ENCODE measurements around the gene TNC. TPM values are rescaled to one million over a fixed set of nuclear protein-coding genes. Genes with fewer than 3 reads are reported as not detected.

The TNC gene
- total RNA-seq, 1 experiment from 2014 or later = 29.6 TPM

DNA sequence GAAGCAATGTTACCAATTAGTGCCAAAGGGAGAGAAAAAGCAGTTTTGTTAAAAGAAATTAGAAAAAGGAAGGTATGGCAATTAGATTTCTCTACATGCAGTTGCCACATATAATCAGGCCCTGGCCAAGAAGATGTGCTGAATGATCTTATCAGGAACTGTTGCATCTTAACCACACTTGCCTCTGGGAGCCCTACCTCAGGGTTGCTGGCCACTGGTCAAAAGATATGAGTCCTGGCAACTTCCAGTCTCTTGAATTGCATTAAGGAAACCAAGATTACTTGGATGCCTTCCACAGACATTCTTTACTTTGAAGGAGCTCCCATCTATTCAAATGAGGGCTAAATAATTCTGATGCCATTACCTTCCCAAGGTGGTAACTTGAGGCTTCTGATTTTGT lies 60.4 kb downstream of the TNC start:
- DNase-seq (ENCODE audit: low read depth) = no peak

DNA sequence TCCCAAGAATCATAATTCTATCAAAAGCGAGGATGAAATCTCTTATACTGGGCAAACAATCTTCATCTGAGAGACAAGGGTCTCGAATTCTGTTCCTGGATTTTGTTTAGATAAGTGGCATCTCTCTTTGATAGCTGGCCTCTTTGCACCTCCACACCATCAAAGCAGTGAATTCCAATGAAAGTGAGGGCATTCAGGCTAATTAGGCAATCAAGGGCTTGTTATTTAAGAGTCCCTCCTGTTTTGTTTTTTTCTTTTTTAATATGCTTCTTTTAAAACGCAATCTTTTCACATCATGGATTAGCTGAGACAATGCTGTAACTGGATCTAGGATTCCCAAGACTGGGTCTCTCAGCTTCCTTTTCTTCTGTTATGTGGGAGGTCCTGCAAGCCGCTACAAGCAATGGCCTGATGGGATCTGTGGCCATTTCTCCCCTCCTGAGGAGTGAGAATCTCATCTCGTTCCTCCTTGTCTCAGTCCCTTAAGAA lies 67.9 kb downstream of the TNC start:
- no peak for DNase-seq (ENCODE audit: low read depth)

DNA sequence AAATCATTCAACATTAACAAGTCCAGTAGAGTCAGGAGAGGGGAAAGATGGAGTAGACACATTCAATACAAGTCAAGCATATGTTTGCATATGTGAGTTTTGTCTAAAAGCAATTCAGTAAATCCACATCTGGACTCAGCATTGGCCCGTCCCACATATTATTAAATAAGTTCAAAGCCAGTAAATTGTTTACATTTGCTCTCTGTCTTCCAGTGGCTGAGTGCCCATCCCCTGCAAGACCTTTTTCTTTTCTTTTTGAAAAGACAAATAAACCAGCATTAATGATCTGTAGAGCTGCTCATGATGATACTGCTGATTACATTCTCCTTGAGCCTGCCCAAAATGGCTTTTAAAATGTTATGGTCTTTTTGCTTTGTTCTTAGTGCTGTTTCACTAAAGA lies 71.1 kb downstream of the TNC start:
- DNase-seq (ENCODE audit: low read depth) = no peak

DNA sequence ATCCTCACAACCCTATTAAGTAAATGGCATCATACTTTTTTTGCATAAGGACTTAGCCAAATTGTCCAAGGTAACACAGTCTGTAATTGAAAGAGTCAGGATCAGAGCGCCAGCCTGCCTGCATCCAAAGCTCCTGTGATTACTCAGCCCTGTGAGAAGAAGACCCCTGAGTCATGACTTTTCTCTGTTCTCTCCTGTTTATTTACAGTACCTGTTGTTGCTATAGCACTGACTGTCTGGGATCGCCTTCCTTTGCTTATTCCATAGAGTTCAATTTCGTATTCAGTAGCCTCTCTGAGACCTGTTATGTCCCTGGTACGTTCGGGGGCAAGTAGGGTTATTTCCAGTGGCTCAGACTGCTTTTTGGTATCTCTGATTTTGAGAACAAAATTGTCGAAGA lies 71.8 kb downstream of the TNC start:
- no peak for DNase-seq (ENCODE audit: low read depth)

- no peak for DNase-seq (ENCODE audit: low read depth)
Observed at GRCh38 chr9:115043632-115044031, 74.3 kb downstream of the TNC start.

DNA sequence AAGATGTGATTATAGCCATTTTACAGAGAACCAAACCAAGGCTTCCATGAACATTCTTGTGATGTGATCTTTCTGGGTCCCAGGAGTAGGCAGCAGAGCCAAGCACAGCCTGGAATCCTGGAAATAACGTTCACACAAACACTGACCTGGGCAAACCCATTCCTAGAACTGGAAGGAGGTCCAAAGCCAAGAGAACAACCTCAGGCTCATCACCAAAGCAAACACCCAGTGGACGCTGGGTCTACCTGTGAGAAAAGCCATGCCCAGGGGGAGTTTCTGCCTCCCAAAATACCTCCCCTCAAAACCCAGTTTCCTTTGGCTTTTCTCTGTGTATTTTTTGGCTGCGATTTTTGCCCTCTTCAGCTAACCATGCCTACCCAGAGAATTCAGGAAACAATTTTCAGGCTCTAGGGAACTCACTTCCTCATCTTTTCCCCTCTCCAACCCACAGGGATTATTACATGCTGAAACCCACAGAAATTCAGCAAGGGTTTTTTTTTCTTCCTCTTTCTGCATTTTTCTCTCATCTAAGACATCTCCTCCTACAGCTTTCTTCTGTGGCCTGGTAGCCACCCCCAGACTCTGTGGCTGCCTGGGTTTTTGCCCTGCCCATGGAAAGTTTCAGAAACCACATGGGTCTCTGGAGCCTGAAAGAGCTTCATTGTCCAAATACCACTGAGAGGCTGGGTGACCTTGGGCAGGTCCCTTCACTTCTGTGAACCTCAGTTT lies 75.0 kb downstream of the TNC start:
- DNase-seq (ENCODE audit: low read depth) = no peak

GRCh38 chr9:115039516-115040120 lies 78.3 kb downstream of the TNC start:
- no peak for DNase-seq (ENCODE audit: low read depth)

DNA sequence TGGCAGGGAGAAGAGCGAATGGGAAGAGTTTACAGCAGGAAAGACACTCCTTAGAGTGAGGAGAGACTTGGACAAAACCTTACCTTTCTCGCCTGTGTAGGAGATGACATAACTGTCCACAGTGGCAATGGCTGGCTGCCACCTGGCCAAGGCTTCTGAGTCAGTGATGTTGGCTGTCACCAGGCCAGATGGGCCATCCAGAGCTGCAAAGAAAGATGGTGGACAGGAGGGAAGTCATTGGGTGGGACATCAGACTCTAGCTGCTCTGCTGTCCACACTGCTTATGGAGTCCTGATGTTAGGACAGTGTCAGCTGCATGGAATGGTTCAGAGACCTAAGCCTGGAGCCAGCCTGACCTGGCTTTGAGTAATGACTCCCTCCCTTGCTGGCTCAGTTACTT lies 79.8 kb downstream of the TNC start:
- no peak for DNase-seq (ENCODE audit: low read depth)

- no peak for DNase-seq (ENCODE audit: low read depth)
Observed at GRCh38 chr9:115036691-115037090, 81.3 kb downstream of the TNC start.

DNA sequence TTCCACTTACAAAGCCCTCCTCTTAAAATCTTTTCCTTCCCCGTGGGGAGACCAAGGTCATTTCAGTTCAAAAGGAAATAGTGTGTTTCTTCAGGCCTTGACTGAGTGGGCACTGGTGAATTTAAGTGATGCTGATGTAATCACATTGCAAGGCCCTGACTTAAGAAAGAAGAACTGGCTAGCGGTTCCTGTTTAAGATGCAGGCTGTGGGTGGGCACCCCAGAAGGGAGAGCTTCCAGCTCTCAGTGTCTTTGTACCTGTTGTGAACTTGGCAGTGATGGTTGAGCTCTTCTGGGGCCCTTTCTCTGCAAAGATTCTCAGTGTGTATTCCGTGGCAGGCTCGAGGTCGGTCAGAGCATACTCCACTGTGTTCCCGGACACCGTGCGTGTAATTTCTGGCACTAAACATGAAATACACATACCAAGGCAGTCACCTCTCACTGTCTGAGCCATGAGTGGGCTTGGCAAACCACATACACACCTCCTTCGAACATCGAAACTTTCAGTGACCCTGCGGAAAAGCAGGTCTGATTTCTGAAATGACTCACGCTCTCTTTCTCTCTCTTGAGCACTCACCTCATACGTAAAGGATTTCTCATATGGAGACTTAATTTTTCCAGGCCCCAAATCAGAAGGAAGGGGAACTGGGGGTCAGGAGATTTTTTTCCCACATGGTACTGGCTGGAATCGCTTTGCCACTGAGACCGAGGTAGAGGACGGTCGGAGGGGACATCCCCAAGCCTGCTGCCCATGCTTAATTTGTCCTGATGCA lies 81.9 kb downstream of the TNC start:
- no peak for DNase-seq (ENCODE audit: low read depth)

- peak; percentile 65 for DNase-seq (ENCODE audit: low read depth)
Observed at GRCh38 chr9:115034801-115035200, 83.2 kb downstream of the TNC start.

GRCh38 chr9:115033800-115034199 lies 84.2 kb downstream of the TNC start:
- DNase-seq (ENCODE audit: low read depth) = no peak

GRCh38 chr9:115032296-115032695 lies 85.7 kb downstream of the TNC start:
- no peak for DNase-seq (ENCODE audit: low read depth)

GRCh38 chr9:115030006-115030405 lies 88.0 kb downstream of the TNC start:
- no peak for DNase-seq (ENCODE audit: low read depth)

DNA sequence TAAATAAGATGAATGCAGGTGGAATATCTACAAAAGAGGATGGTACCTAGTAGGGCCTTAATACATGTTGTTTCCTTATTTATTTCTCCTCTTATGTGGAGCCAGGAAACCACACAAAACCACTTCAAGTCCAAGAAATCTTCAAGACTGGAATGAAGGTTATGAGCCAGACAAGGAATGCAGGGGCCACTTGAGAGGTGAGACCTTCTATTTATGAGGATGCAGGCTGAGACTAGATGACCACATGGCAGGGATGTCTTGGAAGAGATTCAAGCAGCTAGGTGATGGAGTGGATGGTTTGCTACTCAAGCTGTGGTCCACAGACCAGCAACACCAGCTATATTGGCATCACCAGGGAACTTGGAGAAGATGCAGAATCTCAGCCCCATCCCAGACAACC lies 92.2 kb downstream of the TNC start:
- no peak for DNase-seq (ENCODE audit: low read depth)

DNA sequence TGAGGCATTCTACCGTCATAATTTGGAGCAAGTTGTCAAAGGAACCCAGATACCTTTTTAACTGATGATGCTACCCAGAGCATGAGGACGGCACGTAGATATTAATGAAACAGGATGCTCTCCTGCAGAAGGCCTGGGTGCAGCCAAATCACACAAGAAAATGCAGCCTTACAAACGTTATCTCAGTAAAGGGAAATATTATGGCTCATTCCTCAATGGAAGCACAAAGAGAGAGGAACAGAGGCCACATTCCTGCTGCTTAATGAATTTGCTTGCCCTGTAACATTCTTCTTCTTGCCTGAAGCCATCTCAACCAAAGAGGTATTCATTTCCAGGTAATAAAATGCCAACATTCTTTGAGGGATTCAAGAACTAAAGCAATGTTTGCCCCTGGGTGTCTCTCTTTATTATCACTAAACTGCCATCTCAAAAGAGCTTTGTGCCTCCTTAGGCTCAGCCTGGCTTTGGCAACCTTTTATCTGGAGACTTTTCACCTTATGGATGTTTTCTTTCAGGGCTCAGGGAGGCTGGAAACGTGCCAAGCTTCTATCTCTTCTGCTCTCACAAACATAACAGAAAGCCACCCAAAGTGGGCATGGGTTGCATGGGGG lies 92.9 kb downstream of the TNC start:
- no peak for DNase-seq (ENCODE audit: low read depth)

DNA sequence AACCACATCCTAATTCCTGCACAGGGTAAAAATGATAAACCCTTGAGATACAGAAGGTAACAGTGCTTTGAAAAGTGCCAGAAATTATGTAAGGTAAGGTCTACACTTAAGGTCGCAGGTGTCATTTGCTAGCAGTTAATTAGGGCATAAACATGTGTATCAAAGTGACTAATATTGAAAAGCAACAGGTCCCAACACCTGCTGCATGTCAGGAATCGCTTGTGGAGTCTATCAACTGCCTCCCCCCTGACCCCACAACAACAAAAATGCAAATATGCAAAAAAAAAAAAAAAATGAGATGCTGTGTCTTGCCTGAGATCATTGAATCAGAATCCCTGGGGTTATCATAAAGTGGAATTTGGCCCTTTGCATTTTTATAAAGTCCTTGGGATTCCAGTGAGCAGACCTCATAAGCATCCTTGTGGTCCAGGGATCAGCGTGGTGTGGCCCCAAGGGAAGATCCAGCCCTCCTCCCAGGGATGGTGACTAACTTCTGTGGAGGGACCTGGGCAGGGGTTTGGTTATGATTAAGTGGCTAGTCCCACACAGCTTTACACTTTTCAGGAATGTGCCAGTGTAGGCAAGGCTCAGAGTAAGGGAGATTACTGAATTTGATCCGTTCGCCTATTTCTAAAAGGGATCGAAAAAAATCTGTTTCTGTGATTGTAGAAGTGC lies 95.1 kb downstream of the TNC start:
- DNase-seq (ENCODE audit: low read depth) = peak; percentile 92

- DNase-seq (ENCODE audit: low read depth) = peak; percentile 37
Observed at GRCh38 chr9:115018547-115019435, 99.2 kb downstream of the TNC start.

DNA sequence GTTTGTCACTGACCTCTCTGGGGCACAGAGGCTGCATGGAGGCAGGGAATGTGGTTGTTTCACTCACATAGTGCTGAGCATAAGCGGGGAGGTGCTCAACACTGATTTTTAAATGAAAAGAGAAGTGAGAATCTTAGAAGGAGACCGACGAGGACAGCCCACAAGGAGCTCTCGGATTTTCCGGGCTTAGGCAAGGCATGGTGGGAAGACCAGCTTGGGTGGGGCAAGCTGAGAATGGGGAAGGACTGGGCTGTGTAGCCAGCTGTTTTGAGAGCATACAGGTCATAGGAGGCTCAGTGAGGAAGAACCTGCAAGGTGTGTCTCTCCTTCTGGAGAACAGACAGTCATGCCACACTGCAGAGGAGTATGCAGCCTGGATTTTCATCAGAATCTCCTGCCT lies 101.6 kb downstream of the TNC start:
- DNase-seq (ENCODE audit: low read depth) = no peak

GRCh38 chr9:115015018-115015635 lies 102.8 kb downstream of the TNC start:
- peak; percentile 62 for DNase-seq (ENCODE audit: low read depth)
